ENCODE results near the gene RICTOR.

DNA sequence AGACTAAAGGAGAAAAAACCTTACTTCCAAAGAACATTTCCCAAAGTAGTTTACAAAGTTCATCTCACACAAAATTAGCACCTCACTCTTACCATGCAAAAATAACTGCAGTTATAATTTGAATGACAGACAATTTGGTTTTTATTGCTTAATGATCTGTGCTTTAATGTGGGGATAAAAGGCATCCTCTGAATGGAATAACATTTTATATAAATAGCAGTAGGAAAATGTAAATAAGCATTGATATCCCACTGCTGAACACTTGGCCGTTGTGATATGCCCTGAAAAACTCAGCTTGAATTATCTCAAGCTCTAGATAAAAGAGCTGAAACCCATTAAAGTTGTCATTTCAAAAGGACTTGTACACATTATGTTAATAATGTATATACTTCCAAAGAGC lies 135.2 kb downstream of the RICTOR start:
- TF ChIP-seq CTCF (conservative IDR thresholded peaks at IDR 0.05; ENCODE audit: low read depth, low read length) (no peak), POLR2A (IDR thresholded peaks at IDR 0.05; ENCODE audit: low read depth, low read length) (no peak), CEBPB (IDR thresholded peaks at IDR 0.05; ENCODE audit: low read depth, low read length) (no peak), FOS (IDR thresholded peaks at IDR 0.05; ENCODE audit: low read depth, low read length) (no peak), ELK1 (IDR thresholded peaks at IDR 0.05; ENCODE audit: borderline replicate concordance, low read depth, low read length) (no peak), BHLHE40 (IDR thresholded peaks at IDR 0.05; ENCODE audit: low read depth, low read length) (no peak), CHD1 (IDR thresholded peaks at IDR 0.05; ENCODE audit: low read depth, low read length) (no peak), RFX5 (IDR thresholded peaks at IDR 0.05; ENCODE audit: low read depth, low read length) (no peak)
- TF ChIP-seq, protein P1, sequence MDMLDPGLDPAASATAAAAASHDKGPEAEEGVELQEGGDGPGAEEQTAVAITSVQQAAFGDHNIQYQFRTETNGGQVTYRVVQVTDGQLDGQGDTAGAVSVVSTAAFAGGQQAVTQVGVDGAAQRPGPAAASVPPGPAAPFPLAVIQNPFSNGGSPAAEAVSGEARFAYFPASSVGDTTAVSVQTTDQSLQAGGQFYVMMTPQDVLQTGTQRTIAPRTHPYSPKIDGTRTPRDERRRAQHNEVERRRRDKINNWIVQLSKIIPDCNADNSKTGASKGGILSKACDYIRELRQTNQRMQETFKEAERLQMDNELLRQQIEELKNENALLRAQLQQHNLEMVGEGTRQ (IDR thresholded peaks at IDR 0.05; ENCODE audit: low read depth, low read length), result no peak
